ENCODE data around the gene UTP25.

GRCh38 chr1:209783386-209783785, 44.4 kb upstream of the UTP25 start:
- TF ChIP-seq, protein P1, sequence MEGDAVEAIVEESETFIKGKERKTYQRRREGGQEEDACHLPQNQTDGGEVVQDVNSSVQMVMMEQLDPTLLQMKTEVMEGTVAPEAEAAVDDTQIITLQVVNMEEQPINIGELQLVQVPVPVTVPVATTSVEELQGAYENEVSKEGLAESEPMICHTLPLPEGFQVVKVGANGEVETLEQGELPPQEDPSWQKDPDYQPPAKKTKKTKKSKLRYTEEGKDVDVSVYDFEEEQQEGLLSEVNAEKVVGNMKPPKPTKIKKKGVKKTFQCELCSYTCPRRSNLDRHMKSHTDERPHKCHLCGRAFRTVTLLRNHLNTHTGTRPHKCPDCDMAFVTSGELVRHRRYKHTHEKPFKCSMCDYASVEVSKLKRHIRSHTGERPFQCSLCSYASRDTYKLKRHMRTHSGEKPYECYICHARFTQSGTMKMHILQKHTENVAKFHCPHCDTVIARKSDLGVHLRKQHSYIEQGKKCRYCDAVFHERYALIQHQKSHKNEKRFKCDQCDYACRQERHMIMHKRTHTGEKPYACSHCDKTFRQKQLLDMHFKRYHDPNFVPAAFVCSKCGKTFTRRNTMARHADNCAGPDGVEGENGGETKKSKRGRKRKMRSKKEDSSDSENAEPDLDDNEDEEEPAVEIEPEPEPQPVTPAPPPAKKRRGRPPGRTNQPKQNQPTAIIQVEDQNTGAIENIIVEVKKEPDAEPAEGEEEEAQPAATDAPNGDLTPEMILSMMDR (IDR thresholded peaks at IDR 0.05), result no peak
- TF ChIP-seq EP300 (IDR thresholded peaks at IDR 0.05) (no peak), POLR2A (IDR thresholded peaks at IDR 0.05) (no peak)

All from stomach (tissue), 4 donors.